ENCODE data around the gene EFEMP1. TPM values are rescaled to one million over a fixed set of nuclear protein-coding genes. Genes with fewer than 3 reads are reported as not detected.

EFEMP1 gene
- total RNA-seq, 2 donors from 2014 or later: 171 to 261 TPM

GRCh38 chr2:55946793-55947192 lies 23.2 kb upstream of the EFEMP1 start:
- intact Hi-C loops (cut with DNase I): no loop called here
- no peak for DNase-seq
- ATAC-seq: no peak

- ATAC-seq: no peak
- intact Hi-C loops (cut with DNase I): no loop called here
- no peak for DNase-seq
Observed at GRCh38 chr2:55943466-55943865, 19.9 kb upstream of the EFEMP1 start.

DNA sequence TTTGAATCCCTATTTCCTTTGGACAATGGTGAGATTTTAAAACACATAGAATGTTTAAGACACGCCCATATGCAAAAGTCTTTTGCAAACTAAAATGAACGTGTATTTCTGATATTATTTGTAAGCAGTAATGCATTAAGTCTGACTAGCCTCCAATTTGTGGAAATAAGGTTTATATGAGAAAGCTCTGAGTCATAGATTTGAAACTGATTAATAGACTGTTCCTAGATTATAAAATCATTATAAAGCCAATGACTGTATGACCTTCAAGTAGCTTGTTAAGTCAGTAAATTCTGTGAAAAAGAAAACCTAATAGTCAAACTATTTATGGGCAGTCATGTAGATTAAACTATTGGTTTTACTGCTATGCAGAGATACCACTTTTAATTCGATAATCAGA lies 12.8 kb upstream of the EFEMP1 start:
- no peak for ATAC-seq
- intact Hi-C loops (cut with DNase I): no loop called here
- no peak for DNase-seq

GRCh38 chr2:55934337-55934736 lies 10.8 kb upstream of the EFEMP1 start:
- intact Hi-C loops (cut with DNase I): no loop called here
- DNase-seq (no peak), ATAC-seq (no peak)

GRCh38 chr2:55932843-55933242 lies 9.3 kb upstream of the EFEMP1 start:
- DNase-seq (no peak), ATAC-seq (no peak)
- intact Hi-C loops (cut with DNase I): no loop called here

DNA sequence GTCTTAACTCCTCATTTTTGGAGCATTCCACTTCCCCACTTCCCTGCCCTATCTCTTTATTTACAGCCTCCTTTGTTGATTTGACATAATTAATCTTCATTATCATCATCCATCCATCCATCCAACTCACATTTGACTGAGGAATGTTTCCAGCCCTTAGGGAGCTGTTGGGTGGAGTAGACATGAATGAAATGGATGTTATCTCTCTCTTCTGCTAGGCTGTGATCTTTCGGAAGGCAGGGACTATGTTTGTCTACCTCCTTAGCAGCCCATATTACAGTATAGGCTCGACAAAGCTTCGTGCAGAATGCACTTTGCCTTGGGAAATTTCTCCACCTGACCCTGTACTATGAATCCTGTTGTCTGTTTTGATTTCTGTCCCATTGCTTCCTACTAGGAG lies 7.7 kb upstream of the EFEMP1 start:
- no peak for DNase-seq
- peak in 1 of 2 donors; percentile 34 for ATAC-seq
- intact Hi-C loops (cut with DNase I): no loop called here

DNA sequence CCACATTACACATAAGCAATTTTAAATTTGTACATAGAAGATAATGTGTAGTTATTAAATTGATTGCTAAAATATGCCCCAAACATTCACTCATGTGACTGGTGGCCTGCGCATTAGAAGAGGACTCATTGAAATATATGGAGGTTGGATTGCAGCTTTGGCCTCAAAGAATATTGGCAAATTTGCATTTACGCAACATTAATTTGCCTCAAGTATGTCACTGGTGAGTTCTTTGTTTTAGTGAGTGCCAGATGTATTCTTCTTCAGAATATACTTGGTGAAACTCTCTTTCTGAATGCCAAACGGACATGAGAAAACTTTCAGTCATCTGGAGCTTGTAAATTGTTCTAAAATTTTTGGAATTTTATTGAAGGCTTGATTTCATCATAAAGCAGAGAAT lies 5.9 kb upstream of the EFEMP1 start:
- no peak for ATAC-seq
- intact Hi-C loops (cut with DNase I): no loop called here
- DNase-seq: no peak

DNA sequence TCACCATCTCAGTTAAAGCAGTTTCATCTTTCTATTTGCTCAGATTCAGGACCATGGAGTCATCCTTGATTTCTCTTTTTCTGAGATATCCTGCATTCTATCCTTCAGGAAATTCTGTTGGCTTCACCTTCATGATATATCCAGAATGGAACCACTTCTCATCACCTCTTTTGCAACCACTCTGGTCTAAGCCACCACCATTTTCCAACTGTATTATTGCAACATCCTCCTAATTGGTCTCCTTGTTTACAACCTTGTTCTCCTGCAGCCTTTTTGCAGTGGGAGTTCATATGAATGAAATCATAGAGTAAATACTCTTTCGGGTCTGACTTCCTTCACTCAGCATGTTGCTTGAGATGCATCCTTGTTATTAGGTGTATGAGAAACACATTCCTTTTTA lies 3.4 kb upstream of the EFEMP1 start:
- intact Hi-C loops (cut with DNase I): no loop called here
- no peak for ATAC-seq
- no peak for DNase-seq

GRCh38 chr2:55926246-55926645 lies 2.7 kb upstream of the EFEMP1 start:
- ATAC-seq (no peak), DNase-seq (no peak)
- intact Hi-C loops (cut with DNase I): no loop called here

DNA sequence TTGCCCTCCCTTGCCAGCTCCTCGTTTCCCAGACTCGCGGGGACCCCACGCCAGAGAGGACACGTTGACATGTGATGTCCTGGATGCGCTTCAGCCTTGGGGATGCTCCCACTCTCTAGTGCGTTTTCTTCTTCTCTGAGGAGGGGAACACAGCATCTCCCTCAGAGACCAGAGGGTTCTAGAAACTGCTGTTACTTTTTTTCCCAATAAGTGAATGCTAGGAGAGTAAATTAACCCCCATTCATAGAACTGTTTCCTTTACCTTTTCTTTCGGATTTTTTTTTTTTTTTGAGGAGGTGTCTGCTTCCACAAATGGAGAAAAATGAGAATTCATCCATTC lies 370 bp upstream of the EFEMP1 start:
- intact Hi-C loops (cut with DNase I): no loop called here
- peak; percentile 12 to 36 for ATAC-seq
- DNase-seq: no peak

DNA sequence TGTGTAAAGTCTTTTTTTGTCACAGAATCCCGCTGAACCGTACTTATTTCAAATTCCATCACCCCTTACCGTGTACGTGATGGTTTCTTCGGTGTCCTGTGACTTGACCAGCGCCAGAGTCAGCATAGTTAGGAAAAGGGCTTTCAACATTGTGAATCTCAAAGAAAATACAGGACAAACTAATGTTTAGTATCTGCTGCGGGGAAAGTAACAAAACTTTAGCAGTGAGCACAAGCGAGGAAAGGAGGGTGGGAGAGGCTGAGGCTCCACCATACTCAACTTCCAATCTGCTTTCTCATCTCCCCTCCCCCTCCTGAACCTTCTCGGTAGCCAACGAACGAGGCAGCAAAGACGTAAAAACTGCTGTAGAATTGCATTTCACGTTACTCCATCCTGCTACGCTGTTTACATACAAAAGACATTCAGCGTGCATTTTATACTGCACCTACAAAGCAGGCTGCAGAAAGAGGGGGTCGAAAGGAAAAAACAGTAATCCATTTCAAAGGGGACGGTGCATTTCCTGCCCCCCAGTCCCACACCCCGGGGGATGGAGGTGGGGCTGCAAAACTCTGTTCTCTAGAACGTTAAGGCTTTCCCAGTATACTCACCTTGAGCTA lies 1.2 kb downstream of the EFEMP1 start:
- intact Hi-C loops (cut with DNase I): no loop called here
- DNase-seq (no peak), ATAC-seq (peak; percentile 11 to 27)

DNA sequence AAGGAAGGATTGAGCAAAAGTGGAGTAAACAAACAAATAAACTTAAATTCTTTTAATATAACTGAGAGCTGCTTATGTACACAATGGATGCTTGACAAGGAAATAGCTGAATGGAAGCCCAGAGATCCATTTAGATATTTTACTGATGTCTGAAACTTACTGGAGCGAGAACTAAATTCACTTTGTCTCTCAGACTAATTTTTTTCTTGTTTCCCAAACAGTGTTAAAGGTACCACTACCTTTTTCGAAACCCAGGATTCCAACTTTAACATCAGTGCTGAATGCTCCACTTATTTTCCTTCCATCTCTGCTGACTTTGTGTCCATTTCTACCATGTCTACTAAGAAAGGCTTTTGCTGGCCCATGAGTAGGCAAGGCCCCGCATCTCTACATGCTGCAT lies 4.0 kb downstream of the EFEMP1 start:
- ATAC-seq: no peak
- no peak for DNase-seq
- intact Hi-C loops (cut with DNase I): no loop called here

- intact Hi-C loops (cut with DNase I): no loop called here
- DNase-seq: no peak
- no peak for ATAC-seq
Observed at GRCh38 chr2:55918856-55919255, 4.7 kb downstream of the EFEMP1 start.

DNA sequence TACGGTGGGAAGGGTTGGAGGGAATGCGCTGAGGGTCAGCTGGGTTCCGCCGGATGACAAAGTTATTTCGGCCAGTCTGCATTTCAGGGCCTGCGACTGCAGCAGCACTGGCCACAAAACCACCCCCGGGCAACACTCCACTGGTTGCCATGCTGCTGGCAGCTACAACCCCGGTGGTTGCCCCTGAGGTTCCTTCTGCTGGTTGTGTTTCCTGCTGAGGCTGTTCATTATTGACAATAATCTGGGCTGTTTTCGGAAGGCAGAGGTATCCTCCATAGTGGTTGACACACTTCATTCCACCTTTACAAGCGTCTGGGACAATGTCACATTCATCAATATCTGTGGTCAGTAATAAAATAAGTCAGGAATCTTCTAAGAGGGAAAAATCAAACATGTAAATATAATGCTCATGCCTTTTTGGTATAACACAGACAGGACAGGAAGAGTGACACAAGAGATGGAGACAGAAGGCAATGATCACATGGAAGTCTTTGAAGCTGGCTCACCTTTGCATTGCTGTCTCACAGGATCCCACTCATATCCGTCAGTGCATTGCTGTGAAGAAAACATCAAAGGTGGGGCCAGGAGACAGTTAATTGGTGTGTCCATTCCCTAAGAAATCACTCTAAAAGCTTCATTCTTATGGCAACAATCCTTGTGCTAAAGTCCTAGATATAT lies 5.7 kb downstream of the EFEMP1 start:
- ATAC-seq (no peak), DNase-seq (no peak)
- intact Hi-C loops (cut with DNase I): no loop called here

GRCh38 chr2:55917117-55917516 lies 6.5 kb downstream of the EFEMP1 start:
- ATAC-seq: no peak
- DNase-seq: no peak
- intact Hi-C loops (cut with DNase I): no loop called here

- intact Hi-C loops (cut with DNase I): no loop called here
- DNase-seq: no peak
- peak in 1 of 2 donors; percentile 13 for ATAC-seq
Observed at GRCh38 chr2:55916473-55917049, 7.0 kb downstream of the EFEMP1 start.

- DNase-seq (no peak), ATAC-seq (no peak)
- intact Hi-C loops (cut with DNase I): no loop called here
Observed at GRCh38 chr2:55914786-55915185, 8.8 kb downstream of the EFEMP1 start.

- ATAC-seq (no peak), DNase-seq (no peak)
- intact Hi-C loops (cut with DNase I): no loop called here
Observed at GRCh38 chr2:55912926-55913325, 10.7 kb downstream of the EFEMP1 start.

- intact Hi-C loops (cut with DNase I): no loop called here
- DNase-seq (no peak), ATAC-seq (no peak)
Observed at GRCh38 chr2:55910077-55910476, 13.5 kb downstream of the EFEMP1 start.

DNA sequence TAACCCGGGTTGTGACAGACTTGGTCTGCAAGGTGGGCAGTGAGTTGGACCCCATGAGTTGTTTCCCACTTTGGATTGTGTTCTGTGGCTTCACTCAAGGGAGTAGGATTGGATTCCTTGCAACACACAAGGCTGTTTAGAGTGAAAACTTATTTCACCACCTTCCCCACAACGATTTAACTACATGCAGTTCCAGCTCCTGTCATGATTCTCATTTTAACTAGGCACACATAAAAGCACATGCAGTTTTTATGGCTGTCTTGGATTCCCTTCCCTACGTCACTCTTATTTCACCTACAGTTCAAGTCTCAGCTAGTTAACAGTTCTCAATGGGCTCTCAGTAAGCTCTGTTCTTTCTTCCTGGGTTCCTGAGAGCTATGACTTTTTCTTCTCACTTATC lies 15.9 kb downstream of the EFEMP1 start:
- ATAC-seq (peak in 1 of 2 donors; percentile 30), DNase-seq (no peak)
- intact Hi-C loops (cut with DNase I): no loop called here

DNA sequence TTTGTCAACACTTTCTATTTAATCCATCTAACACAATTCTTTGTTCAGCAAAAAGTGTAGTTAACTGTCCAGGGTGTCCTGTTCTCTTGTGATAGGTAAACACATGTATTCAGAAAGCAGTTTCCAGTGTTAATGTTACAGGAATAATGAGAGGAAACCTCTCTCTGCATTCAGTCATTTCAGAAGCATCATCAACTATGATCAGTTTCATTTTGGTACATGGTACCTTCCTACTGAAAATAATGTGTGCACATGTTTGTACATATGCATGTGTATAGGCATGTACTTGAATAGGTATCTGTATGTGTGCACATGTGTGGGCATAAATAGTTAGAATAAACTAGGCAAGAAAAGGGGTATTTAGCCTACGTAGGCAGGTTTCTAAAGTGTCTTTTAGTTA lies 16.6 kb downstream of the EFEMP1 start:
- DNase-seq (no peak), ATAC-seq (no peak)
- intact Hi-C loops (cut with DNase I): no loop called here

Measured in left cardiac atrium (tissue), 4 donors.